Measurements from ENCODE around the gene SFTA2.
"Not testable (repeated sequence)": the region's sequence is repeated elsewhere in the genome, so short reads cannot be mapped to it uniquely, and the experiment has no call there.

The SFTA2 gene

DNA sequence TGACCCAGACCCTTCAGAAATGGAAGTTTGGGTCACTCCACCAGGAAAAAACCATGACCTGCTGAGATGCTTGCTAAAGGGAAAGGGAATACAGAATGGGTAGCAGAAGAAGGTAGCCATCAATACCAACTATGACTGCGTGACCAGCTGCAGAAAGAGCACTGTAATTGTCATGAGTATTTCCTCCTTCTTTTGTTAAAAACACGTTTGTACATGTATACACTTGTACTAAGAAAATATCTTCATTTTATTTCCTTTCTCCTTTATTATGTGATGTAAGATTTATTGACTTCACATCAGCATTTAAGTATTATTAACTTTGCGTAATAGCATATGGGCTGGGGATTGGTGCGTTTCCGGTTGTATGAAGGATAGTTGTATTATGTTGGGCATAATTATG is 39.0 kb upstream of the SFTA2 start:
- ChIA-PET CTCF (interaction anchor here (0.9 kb wide), 1 partner anchor 12 kb away, joined by 3 read pairs; no protein-coding TSS in a partner anchor), POLR2A (no interaction called here)
- H3K9me3 ChIP-seq (ENCODE audit: control insufficient read depth, insufficient read depth, low read depth, low read length) = no peaks in the 10 kb centered on the region
- no peaks in the 10 kb centered on the region for H3K36me3 ChIP-seq (ENCODE audit: control insufficient read depth in 2 of 2, insufficient read depth in 1 of 2, low read length in 2 of 2)
- no peak overlapping the region for H3K27ac ChIP-seq (ENCODE audit: extremely low read depth, low read depth, low read length)
- no peaks in the 10 kb centered on the region for H3K4me1 ChIP-seq (ENCODE audit: control insufficient read depth, insufficient read depth, low read length)
- H3K4me3 ChIP-seq (ENCODE audit: low read depth, low read length) = no peak overlapping the region
- TF ChIP-seq, protein P1, sequence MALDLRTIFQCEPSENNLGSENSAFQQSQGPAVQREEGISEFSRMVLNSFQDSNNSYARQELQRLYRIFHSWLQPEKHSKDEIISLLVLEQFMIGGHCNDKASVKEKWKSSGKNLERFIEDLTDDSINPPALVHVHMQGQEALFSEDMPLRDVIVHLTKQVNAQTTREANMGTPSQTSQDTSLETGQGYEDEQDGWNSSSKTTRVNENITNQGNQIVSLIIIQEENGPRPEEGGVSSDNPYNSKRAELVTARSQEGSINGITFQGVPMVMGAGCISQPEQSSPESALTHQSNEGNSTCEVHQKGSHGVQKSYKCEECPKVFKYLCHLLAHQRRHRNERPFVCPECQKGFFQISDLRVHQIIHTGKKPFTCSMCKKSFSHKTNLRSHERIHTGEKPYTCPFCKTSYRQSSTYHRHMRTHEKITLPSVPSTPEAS (tag by site-specific recombination; IDR thresholded peaks at IDR 0.05) = no peak
- TF ChIP-seq TCF7L2 (IDR thresholded peaks at IDR 0.05; ENCODE audit: borderline replicate concordance, low read depth, low read length) = no peak
- TF ChIP-seq, protein P2, sequence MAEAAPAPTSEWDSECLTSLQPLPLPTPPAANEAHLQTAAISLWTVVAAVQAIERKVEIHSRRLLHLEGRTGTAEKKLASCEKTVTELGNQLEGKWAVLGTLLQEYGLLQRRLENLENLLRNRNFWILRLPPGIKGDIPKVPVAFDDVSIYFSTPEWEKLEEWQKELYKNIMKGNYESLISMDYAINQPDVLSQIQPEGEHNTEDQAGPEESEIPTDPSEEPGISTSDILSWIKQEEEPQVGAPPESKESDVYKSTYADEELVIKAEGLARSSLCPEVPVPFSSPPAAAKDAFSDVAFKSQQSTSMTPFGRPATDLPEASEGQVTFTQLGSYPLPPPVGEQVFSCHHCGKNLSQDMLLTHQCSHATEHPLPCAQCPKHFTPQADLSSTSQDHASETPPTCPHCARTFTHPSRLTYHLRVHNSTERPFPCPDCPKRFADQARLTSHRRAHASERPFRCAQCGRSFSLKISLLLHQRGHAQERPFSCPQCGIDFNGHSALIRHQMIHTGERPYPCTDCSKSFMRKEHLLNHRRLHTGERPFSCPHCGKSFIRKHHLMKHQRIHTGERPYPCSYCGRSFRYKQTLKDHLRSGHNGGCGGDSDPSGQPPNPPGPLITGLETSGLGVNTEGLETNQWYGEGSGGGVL (tag by site-specific recombination; IDR thresholded peaks at IDR 0.05) = no peak

DNA sequence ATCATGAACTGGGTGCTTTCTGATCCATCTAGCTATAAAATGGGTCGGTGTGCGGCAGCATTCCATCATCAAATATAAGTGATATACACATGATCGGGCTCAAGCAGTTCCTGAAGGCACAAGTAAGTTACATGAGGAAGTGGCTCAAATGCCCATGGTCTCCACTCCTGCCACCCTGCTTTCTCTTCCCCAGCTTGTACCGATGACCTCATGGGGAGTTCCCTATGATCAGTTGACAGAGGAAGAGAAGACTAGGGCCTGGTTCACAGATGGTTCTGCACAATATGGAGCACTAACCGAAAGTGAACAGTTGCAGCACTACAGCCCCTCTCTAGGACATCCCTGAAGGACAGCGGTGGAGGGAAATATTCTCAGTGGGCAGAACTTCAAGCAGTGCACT is 37.2 kb upstream of the SFTA2 start:
- POLR2A ChIA-PET; H3K9me3 ChIP-seq (ENCODE audit: control insufficient read depth, insufficient read depth, low read depth, low read length); H3K27ac ChIP-seq (ENCODE audit: extremely low read depth, low read depth, low read length); H3K36me3 ChIP-seq (ENCODE audit: control insufficient read depth in 2 of 2, insufficient read depth in 1 of 2, low read length in 2 of 2); H3K4me1 ChIP-seq (ENCODE audit: control insufficient read depth, insufficient read depth, low read length); H3K4me3 ChIP-seq (ENCODE audit: low read depth, low read length): not testable (repeated sequence)
- CTCF ChIA-PET = interaction anchor here (1.3 kb wide), 1 partner anchor 143 kb away, joined by 3 read pairs; the partner anchor contains the start of gene C6orf15

DNA sequence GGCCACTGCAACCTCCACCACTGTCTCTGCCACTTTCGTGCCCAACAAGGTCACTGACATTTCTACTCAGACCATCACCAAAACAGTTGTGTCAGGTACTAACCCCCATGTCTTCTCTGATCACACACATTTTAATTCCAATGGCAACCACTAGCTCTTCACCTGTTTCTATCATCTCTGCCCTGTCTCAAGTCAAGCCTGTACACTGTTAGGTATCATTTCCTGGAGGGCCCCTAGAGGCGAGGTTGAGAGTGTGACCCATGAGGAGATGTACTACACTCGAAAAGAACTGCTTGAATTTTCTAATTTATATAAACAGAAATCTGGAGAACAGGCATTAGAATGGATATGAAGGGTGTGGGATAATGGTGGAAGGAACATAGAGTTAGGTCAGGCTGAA is 34.2 kb upstream of the SFTA2 start:
- POLR2A ChIA-PET = no interaction called here
- TF ChIP-seq ZNF529 (tag by site-specific recombination; IDR thresholded peaks at IDR 0.05; ENCODE audit: insufficient replicate concordance) (no peak), ZNF23 (tag by site-specific recombination; IDR thresholded peaks at IDR 0.05; ENCODE audit: borderline replicate concordance) (no peak), ZNF394 (tag by site-specific recombination; IDR thresholded peaks at IDR 0.05; ENCODE audit: borderline replicate concordance) (no peak), KLF8 (tag by site-specific recombination; IDR thresholded peaks at IDR 0.05) (no peak), OSR2 (tag by site-specific recombination; IDR thresholded peaks at IDR 0.05) (no peak), ZNF16 (tag by site-specific recombination; IDR thresholded peaks at IDR 0.05; ENCODE audit: low read depth) (no peak), ZNF521 (tag by site-specific recombination; IDR thresholded peaks at IDR 0.05) (no peak), KLF16 (tag by site-specific recombination; IDR thresholded peaks at IDR 0.05) (no peak), ZNF114 (tag by site-specific recombination; IDR thresholded peaks at IDR 0.05) (no peak)
- TF ChIP-seq, protein P3, sequence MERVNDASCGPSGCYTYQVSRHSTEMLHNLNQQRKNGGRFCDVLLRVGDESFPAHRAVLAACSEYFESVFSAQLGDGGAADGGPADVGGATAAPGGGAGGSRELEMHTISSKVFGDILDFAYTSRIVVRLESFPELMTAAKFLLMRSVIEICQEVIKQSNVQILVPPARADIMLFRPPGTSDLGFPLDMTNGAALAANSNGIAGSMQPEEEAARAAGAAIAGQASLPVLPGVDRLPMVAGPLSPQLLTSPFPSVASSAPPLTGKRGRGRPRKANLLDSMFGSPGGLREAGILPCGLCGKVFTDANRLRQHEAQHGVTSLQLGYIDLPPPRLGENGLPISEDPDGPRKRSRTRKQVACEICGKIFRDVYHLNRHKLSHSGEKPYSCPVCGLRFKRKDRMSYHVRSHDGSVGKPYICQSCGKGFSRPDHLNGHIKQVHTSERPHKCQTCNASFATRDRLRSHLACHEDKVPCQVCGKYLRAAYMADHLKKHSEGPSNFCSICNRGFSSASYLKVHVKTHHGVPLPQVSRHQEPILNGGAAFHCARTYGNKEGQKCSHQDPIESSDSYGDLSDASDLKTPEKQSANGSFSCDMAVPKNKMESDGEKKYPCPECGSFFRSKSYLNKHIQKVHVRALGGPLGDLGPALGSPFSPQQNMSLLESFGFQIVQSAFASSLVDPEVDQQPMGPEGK (tag by site-specific recombination; IDR thresholded peaks at IDR 0.05) = no peak
- TF ChIP-seq, protein P4, sequence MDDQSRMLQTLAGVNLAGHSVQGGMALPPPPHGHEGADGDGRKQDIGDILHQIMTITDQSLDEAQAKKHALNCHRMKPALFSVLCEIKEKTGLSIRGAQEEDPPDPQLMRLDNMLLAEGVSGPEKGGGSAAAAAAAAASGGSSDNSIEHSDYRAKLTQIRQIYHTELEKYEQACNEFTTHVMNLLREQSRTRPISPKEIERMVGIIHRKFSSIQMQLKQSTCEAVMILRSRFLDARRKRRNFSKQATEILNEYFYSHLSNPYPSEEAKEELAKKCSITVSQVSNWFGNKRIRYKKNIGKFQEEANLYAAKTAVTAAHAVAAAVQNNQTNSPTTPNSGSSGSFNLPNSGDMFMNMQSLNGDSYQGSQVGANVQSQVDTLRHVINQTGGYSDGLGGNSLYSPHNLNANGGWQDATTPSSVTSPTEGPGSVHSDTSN (CRISPR knock-in tag; IDR thresholded peaks at IDR 0.05) = no peak
- TF ChIP-seq, protein P5, sequence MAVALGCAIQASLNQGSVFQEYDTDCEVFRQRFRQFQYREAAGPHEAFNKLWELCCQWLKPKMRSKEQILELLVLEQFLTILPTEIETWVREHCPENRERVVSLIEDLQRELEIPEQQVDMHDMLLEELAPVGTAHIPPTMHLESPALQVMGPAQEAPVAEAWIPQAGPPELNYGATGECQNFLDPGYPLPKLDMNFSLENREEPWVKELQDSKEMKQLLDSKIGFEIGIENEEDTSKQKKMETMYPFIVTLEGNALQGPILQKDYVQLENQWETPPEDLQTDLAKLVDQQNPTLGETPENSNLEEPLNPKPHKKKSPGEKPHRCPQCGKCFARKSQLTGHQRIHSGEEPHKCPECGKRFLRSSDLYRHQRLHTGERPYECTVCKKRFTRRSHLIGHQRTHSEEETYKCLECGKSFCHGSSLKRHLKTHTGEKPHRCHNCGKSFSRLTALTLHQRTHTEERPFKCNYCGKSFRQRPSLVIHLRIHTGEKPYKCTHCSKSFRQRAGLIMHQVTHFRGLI (tag by site-specific recombination; IDR thresholded peaks at IDR 0.05) = no peak
- TF ChIP-seq, protein P6, sequence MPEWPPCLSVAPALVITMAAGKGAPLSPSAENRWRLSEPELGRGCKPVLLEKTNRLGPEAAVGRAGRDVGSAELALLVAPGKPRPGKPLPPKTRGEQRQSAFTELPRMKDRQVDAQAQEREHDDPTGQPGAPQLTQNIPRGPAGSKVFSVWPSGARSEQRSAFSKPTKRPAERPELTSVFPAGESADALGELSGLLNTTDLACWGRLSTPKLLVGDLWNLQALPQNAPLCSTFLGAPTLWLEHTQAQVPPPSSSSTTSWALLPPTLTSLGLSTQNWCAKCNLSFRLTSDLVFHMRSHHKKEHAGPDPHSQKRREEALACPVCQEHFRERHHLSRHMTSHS (tag by site-specific recombination; IDR thresholded peaks at IDR 0.05) = no peak
- TF ChIP-seq, protein P1 (tag by site-specific recombination; IDR thresholded peaks at IDR 0.05) = no peak
- no peaks in the 10 kb centered on the region for H3K36me3 ChIP-seq (ENCODE audit: control insufficient read depth in 2 of 2, insufficient read depth in 1 of 2, low read length in 2 of 2)
- peaks cover 2% of the 10 kb centered on the region; the same call in 1 of the 2 replicates for H3K4me1 ChIP-seq (ENCODE audit: control insufficient read depth, insufficient read depth, low read length)
- H3K4me3 ChIP-seq (ENCODE audit: low read depth, low read length) = no peak overlapping the region
- H3K27ac ChIP-seq (ENCODE audit: extremely low read depth, low read depth, low read length) = no peak overlapping the region
- CTCF ChIA-PET = interaction anchor here (1.4 kb wide), 1 partner anchor 16 kb away, joined by 3 read pairs; no protein-coding TSS in a partner anchor
- H3K9me3 ChIP-seq (ENCODE audit: control insufficient read depth, insufficient read depth, low read depth, low read length) = no peaks in the 10 kb centered on the region

Measured in HEK293 (cell line).